Measurements from ENCODE around the gene SSBP2. TPM values are rescaled to one million over a fixed set of nuclear protein-coding genes. Genes with fewer than 3 reads are reported as not detected.

SSBP2 gene
- total and polyA plus RNA-seq, 2 of the 8 experiments (the other 6 are each of a cell fraction or from before 2014, with no cell fraction given), result 21.5 to 36.2 TPM

DNA sequence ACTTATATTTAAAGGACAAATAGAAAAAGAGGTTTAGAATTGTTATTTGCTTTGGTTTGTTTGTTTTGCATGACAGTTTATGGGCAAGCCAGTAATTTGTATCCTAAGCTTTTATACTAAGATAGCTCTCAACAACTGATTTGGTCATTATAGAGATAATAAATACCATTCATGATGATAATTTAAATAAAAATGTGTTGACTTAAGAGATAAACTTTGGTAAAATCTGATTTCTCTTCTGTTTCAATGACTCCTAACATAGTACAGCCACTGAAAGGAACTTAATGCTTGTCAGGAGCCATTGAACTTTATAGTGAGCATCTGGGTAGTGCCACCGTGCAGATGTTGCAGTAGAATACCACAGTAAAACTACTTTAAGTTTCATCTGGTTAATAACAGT lies 196.2 kb downstream of the SSBP2 start:
- Histone ChIP-seq H3K56ac (replicated peaks; ENCODE audit: insufficient read length, low read depth, low read length) (no peak overlapping the region), H2BK15ac (ENCODE audit: low read length) (no peak overlapping the region), H2BK12ac (ENCODE audit: low read depth, low read length) (no peak overlapping the region), H3K14ac (ENCODE audit: insufficient read length) (no peak overlapping the region), H3K36me3 (ENCODE audit: control insufficient read depth in 2 of 4, insufficient read depth in 4 of 4, low read length in 3 of 4) (no peaks in the 10 kb centered on the region), H3K4ac (replicated peaks; ENCODE audit: insufficient read length, low read depth, low read length) (no peak overlapping the region), H2AFZ (ENCODE audit: low read length) (no peak overlapping the region), H3K4me3 (ENCODE audit: extremely low read depth in 1 of 4, insufficient read depth in 2 of 4, low read depth in 3 of 4, low read length in 4 of 4) (no peak overlapping the region), H3K9ac (replicated peaks in 1 of 4; ENCODE audit: extremely low read depth in 1 of 4, low read depth in 3 of 4, low read length in 3 of 4) (no peak overlapping the region), H3K23ac (ENCODE audit: insufficient read length) (no peak overlapping the region), H3K4me1 (replicated peaks in 1 of 4; ENCODE audit: control insufficient read depth in 3 of 4, insufficient read depth in 4 of 4, low read length in 3 of 4) (no peaks in the 10 kb centered on the region), H2BK5ac (ENCODE audit: low read depth, low read length) (no peak overlapping the region), H3K4me2 (ENCODE audit: insufficient read depth in 1 of 2, low read depth in 2 of 2, low read length in 2 of 2) (no peak overlapping the region), H4K20me1 (replicated peaks in 1 of 2; ENCODE audit: control insufficient read depth in 1 of 2, insufficient read depth in 2 of 2, low read length in 2 of 2) (no peaks in the 10 kb centered on the region), H3K9me3 (ENCODE audit: insufficient read depth in 2 of 2, low read depth in 1 of 2, low read length in 1 of 2) (no peaks in the 10 kb centered on the region), H3K79me1 (ENCODE audit: low read depth, low read length) (no peaks in the 10 kb centered on the region), H3K27me3 (replicated peaks in 1 of 4; ENCODE audit: control insufficient read depth in 3 of 4, extremely low read depth in 1 of 4, insufficient read depth in 3 of 4, low read length in 3 of 4) (no peaks in the 10 kb centered on the region), H3K18ac (ENCODE audit: extremely low read depth, low read length) (no peak overlapping the region), H2BK120ac (replicated peaks; ENCODE audit: low read depth, low read length) (no peak overlapping the region), H3K27ac (ENCODE audit: low read depth, low read length) (no peak overlapping the region), H3K23me2 (ENCODE audit: low read depth, low read length) (no peaks in the 10 kb centered on the region), H2AK5ac (ENCODE audit: low read depth, low read length) (no peak overlapping the region), H4K91ac (replicated peaks; ENCODE audit: insufficient read length, low read length) (no peak overlapping the region), H4K5ac (ENCODE audit: insufficient read length, low read depth, low read length) (no peak overlapping the region), H3K79me2 (ENCODE audit: control insufficient read depth in 1 of 2, insufficient read depth in 2 of 2, low read length in 2 of 2) (no peaks in the 10 kb centered on the region), H2BK20ac (ENCODE audit: low read length) (no peak overlapping the region), H4K8ac (ENCODE audit: extremely low read depth, insufficient read depth, low read length) (no peak overlapping the region)
- CTCF ChIA-PET (ENCODE audit: partially characterized antibody), result no interaction called here
- POLR2A ChIA-PET (ENCODE audit: partially characterized antibody), result no interaction called here
- 76% methylated on average over 1 of the region's 1 CpG; no CpG with 5 or more reads in 1 of the 2 experiments for WGBS, 2 experiments (ENCODE audit: extremely low coverage in 1 of 2, insufficient coverage in 1 of 2, insufficient read length in 1 of 2, insufficient replicate concordance in 2 of 2, low coverage in 1 of 2, low lambda C conversion rate in 2 of 2, missing lambda C conversion rate in 1 of 2)
- DNase-seq (ENCODE audit: low read depth in 1 of 2, low spot score in 2 of 2), result no peak
- no peak for FAIRE-seq
- TF ChIP-seq ATF2 (IDR thresholded peaks at IDR 0.05; ENCODE audit: low read length) (no peak), KDM4A (IDR thresholded peaks at IDR 0.05; ENCODE audit: low read depth, low read length, severe bottlenecking) (no peak), PHF8 (conservative IDR thresholded peaks at IDR 0.05; ENCODE audit: low read depth, low read length) (no peak), EGR1 (IDR thresholded peaks at IDR 0.05; ENCODE audit: borderline replicate concordance, low read depth, low read length) (no peak), NRF1 (IDR thresholded peaks at IDR 0.05; ENCODE audit: low read depth, low read length) (no peak), CBX8 (IDR thresholded peaks at IDR 0.05; ENCODE audit: borderline replicate concordance, low read depth, low read length) (no peak), SIX5 (IDR thresholded peaks at IDR 0.05; ENCODE audit: low read depth, low read length) (no peak), JUN (IDR thresholded peaks at IDR 0.05; ENCODE audit: low read depth, low read length) (no peak), TCF12 (IDR thresholded peaks at IDR 0.05; ENCODE audit: low read depth, low read length) (no peak), SP2 (IDR thresholded peaks at IDR 0.05; ENCODE audit: low read length) (no peak), JUND (IDR thresholded peaks at IDR 0.05; ENCODE audit: low read length) (no peak), FOSL1 (IDR thresholded peaks at IDR 0.05; ENCODE audit: insufficient read depth, low read depth, low read length) (no peak)
